ENCODE data around the gene FRMD6. TPM values are rescaled to one million over a fixed set of nuclear protein-coding genes. Genes with fewer than 3 reads are reported as not detected.

FRMD6 gene
- total RNA-seq, 2 donors from 2014 or later: 2.7 to 9.5 TPM

DNA sequence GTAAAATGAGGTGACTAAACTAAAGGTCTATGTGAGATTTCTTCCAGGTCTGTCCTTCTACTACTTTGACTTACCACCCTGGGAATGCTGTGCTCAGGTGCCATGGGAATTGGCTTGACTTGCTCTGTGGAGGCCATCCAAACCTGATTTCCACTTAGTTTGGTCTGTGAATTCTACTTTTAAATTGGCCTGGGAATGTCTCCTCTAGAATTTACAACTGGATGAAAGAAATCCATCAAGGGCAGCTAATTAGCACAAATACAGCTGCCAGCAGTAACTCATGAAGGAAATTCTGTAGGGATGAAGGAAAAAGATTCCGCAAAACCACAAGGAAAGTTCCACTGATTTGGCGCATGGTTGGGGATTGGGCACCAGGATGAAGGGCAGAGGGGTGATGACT lies 31.7 kb upstream of the FRMD6 start:
- H3K27ac ChIP-seq: no peak overlapping the region
- H3K9me3 ChIP-seq: no peaks in the 10 kb centered on the region
- no peak for DNase-seq
- intact Hi-C loops (cut with DNase I): no loop called here
- H3K4me3 ChIP-seq: no peak overlapping the region
- no peaks in the 10 kb centered on the region for H3K4me1 ChIP-seq
- H3K27me3 ChIP-seq: no peaks in the 10 kb centered on the region
- no peaks in the 10 kb centered on the region for H3K36me3 ChIP-seq
- H3K9ac ChIP-seq (ENCODE audit: low read depth in 2 of 2, low read length in 2 of 2): no peak overlapping the region
- TF ChIP-seq, protein P1, sequence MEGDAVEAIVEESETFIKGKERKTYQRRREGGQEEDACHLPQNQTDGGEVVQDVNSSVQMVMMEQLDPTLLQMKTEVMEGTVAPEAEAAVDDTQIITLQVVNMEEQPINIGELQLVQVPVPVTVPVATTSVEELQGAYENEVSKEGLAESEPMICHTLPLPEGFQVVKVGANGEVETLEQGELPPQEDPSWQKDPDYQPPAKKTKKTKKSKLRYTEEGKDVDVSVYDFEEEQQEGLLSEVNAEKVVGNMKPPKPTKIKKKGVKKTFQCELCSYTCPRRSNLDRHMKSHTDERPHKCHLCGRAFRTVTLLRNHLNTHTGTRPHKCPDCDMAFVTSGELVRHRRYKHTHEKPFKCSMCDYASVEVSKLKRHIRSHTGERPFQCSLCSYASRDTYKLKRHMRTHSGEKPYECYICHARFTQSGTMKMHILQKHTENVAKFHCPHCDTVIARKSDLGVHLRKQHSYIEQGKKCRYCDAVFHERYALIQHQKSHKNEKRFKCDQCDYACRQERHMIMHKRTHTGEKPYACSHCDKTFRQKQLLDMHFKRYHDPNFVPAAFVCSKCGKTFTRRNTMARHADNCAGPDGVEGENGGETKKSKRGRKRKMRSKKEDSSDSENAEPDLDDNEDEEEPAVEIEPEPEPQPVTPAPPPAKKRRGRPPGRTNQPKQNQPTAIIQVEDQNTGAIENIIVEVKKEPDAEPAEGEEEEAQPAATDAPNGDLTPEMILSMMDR (IDR thresholded peaks at IDR 0.05): no peak

DNA sequence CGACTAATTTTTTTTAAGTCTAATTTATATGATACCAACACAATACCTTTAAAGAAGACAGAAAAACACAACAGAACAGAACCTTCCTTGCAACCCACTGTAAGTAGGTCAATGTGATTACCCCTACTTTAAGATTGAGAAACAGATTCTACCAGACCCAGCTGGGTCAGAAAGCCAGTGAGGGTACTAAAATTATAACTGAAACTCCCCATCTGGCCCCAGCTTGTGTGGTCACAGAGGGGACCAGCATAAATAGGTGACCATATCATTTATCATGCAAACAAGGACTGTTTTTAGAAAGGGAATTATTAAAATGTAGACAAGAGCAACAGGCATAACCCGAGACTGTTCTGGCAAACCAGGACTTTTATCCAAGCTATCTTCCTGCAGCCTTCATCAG lies 30.1 kb upstream of the FRMD6 start:
- Histone ChIP-seq H3K36me3 (no peaks in the 10 kb centered on the region), H3K9ac (ENCODE audit: low read depth in 2 of 2, low read length in 2 of 2) (no peak overlapping the region), H3K27ac (no peak overlapping the region), H3K9me3 (no peaks in the 10 kb centered on the region), H3K27me3 (no peaks in the 10 kb centered on the region), H3K4me1 (no peaks in the 10 kb centered on the region), H3K4me3 (no peak overlapping the region)
- intact Hi-C loops (cut with DNase I): no loop called here
- no peak for DNase-seq
- TF ChIP-seq, protein P1 (IDR thresholded peaks at IDR 0.05): no peak

DNA sequence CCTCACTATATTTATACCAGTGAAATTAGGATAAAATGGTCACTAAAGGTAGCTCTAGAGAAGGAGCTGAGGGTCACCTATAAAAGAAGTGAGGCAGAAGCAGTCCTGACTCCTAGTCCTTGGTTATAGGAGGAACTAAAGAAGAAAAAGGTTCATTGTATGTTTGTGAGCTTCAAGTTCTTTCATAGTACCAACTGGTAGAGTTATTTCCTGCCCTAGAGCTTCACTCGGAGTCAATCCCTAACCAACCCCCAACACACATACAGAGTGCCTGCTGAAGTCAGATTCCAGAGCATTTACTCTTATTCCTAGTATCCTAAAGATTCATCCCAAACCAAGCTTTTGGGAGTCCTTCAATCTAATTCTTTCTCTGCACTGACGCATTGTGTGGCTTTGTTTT lies 29.3 kb upstream of the FRMD6 start:
- no peaks in the 10 kb centered on the region for H3K36me3 ChIP-seq
- no peak overlapping the region for H3K27ac ChIP-seq
- no peak overlapping the region for H3K9ac ChIP-seq (ENCODE audit: low read depth in 2 of 2, low read length in 2 of 2)
- H3K9me3 ChIP-seq: no peaks in the 10 kb centered on the region
- no peaks in the 10 kb centered on the region for H3K27me3 ChIP-seq
- H3K4me1 ChIP-seq: no peaks in the 10 kb centered on the region
- TF ChIP-seq, protein P1 (IDR thresholded peaks at IDR 0.05): no peak
- no peak for DNase-seq
- H3K4me3 ChIP-seq: no peak overlapping the region
- intact Hi-C loops (cut with DNase I): no loop called here

DNA sequence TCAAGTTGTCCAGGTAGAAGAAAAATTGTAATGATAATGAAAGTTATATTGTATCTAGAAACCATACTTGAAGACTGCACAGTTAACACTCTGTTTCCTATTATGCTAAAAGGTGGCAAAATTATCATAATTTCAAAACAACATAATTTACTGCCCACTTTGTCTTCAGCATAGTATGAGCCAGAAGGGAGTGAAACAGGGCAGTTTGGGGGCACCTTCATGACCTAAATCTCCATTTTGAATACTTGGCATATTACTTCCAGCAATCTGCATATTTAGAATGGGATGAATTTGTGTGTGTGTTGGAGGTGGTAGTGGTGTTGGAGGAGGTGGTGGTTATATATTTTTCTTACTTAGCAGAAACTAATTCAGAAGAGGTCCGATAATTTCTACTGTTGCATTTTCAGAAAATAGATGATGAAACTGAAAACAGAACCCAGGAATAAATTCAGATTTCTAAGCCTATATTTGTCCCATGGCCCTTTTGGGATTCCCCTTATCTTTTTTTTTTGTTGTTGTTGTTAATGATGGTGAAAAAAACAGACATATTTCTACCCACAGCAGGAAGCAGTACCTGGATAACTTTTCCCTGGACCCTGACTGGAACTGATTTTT lies 26.6 kb upstream of the FRMD6 start:
- Histone ChIP-seq H3K4me3 (no peak overlapping the region), H3K4me1 (no peaks in the 10 kb centered on the region), H3K27me3 (no peaks in the 10 kb centered on the region), H3K27ac (no peak overlapping the region), H3K9me3 (no peaks in the 10 kb centered on the region), H3K9ac (ENCODE audit: low read depth in 2 of 2, low read length in 2 of 2) (no peak overlapping the region), H3K36me3 (no peaks in the 10 kb centered on the region)
- TF ChIP-seq, protein P1 (IDR thresholded peaks at IDR 0.05): no peak
- DNase-seq: no peak
- intact Hi-C loops (cut with DNase I): no loop called here

DNA sequence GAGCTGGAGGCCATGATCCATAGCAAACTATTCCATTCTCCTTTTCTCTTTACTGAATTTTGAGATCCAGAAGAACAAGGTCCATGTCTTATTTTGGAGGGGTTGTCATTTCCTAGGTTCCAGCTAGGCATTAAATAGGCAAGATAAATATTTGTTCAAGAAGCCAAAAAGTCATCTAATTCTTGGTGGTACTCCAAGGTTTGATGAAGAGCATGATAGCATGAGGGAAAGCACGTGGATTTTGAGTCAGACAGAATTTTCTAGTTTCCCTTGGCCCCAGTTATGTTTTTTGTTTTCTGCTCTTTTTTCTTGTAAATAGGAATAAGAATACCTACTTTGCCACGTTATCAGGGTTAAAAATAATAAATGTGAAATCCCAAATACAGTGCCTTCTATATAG lies 25.5 kb upstream of the FRMD6 start:
- Histone ChIP-seq H3K4me3 (no peak overlapping the region), H3K9me3 (no peaks in the 10 kb centered on the region), H3K36me3 (no peaks in the 10 kb centered on the region), H3K27ac (no peak overlapping the region), H3K4me1 (no peaks in the 10 kb centered on the region), H3K27me3 (no peaks in the 10 kb centered on the region), H3K9ac (ENCODE audit: low read depth in 2 of 2, low read length in 2 of 2) (no peak overlapping the region)
- no peak for DNase-seq
- TF ChIP-seq, protein P1 (IDR thresholded peaks at IDR 0.05): no peak
- intact Hi-C loops (cut with DNase I): no loop called here
